Limb (tissue), 2 donors: ENCODE results near the gene PUS1.

Source experiments
- DNase-seq, 2 donors: peaks; one replicate each; pipeline ENCODE4 v3.0.0-alpha.2; 2016; ENCODE audit errors: extremely low spot score in 2 of 2

PUS1 gene

DNA sequence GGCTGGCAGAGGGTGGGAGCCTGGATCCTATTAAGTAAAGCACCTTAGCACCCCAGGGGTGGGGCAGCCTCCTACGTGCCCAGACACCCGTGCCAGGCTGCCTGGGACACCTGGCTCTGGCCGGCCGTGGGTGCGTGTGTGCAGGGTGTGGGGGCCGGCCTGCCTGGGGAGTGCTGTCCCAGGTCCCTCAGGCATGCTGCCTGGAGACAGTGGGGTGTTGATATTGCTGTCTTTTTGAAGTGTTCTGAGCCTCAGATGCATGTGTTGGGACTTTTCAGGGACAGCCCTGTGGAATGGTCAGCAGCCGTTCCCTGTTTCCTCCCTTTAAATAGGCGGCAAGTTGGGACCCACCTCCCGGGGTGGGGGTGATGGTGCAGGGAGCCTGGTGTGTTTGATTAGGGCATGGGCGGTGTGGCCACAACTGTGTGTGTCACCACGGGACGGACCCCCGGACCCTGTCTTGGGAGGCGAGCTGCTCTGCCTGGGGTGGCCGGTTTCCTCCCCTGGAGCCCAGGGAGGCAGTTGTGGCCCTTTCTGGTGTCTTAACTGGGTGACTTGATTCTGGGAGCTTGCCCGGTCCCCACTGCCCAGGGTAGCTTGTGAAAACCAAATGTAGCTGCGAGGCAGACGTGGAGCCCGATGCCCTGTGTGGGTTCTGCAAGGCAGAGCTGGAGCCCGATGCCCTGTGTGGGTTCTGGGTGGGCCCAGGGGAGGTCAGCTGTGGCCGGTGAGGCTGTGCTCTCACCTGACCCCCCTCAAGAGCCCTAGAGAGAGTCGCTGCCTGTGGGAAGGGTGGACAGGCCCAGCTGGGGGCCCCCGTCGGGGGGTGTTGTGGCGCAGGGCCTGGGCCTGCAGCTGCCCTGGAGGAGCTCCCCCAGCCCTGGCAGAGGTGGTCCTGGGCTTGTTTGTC is 26.5 kb upstream of the PUS1 start:
- DNase-seq: no peak

DNA sequence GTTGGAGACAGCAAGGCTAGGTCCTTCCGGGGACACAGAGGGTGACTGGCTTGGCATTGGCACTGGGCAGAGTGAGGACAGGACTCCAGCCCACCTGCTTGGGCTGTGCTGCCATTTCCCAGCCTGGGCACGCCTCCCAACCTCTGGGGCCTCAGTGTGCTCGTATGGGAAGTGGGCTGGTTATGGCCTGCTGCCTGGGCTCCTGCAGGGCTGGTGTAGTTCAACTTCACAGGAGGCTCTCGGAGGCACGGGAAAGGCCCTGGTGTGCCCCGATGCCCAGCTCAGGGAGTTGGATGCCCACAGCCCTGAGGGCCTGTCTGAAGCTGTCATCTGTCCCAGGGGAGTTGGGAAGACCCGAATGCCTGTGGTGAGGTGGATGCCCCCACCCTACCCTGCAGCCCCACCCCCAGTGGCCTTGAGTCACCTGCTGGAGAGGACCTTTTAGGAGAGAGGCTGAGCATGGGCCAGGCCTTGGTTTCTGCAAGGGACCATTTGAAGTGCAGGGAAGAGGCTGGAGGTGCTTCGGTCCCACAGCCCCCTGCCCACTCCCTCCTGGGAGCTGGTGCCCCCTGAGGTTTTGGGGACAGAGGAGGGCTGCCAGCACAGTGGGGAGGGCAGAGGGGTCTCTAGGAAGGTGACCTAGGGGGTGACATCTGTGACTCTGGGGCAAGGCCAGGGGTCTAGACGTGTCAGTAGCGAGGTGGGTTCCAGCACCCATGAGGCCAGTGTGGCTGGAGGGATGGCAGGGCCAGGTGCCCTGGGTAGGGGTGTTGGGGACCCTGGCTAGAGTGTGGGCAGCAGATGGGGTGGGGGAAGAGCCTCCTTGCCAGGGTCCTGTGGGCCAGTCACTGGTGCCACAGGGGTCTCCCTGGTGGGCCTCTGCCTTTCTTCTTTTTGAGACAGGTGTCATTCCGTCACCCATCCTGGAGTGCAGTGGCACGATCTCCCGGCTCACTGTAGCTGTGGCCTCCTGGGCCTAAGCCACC is 25.5 kb upstream of the PUS1 start:
- no peak for DNase-seq

DNA sequence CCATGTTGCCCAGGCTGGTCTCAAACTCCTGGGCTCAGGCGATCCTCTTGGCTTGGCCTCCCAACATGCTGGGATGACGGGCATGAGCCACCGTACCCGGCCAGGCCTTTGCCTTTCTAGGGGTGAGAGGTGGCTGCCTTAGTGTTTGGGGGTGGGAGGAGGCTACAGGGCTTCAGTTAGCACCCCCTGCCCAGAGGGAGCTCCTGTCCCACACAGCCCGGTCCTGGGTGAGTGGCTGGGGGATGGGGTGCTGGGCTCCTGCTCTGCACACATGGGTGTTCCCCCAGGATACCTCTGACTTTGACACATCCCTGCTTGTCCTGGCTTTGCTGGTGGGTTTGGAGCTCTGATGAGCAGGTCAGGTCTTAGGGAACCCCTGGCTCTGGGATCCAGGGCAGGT is 24.7 kb upstream of the PUS1 start:
- DNase-seq: no peak

DNA sequence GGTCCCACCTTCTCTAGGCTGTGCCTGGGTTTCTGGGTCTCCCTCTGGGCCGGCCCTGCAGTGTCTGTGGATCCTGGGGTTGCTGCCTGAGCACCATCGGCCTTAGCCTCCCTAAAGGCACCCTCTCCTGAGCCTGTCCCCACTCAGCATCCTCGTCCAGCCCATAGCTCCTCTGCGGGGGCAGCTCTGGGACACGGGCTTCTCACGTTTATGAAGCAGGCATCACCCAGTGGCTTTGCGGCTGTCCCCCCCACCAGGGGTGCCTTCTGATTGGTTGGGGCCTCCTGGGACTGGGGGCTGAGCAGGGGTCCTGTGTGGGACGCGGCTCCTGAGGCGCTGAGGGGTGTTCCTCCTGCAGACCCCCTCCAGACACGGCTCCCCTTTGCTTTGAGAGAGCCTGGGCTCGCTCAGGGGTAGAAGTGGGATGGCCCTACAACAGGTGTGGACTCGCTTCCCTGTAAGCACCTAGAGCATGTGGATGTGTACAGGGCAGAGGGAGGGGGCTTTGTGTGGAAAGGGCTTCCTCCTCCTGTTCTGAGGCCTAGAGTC is 23.9 kb upstream of the PUS1 start:
- DNase-seq: no peak

GRCh38 chr12:131905630-131906091 is 23.4 kb upstream of the PUS1 start:
- DNase-seq: no peak

DNA sequence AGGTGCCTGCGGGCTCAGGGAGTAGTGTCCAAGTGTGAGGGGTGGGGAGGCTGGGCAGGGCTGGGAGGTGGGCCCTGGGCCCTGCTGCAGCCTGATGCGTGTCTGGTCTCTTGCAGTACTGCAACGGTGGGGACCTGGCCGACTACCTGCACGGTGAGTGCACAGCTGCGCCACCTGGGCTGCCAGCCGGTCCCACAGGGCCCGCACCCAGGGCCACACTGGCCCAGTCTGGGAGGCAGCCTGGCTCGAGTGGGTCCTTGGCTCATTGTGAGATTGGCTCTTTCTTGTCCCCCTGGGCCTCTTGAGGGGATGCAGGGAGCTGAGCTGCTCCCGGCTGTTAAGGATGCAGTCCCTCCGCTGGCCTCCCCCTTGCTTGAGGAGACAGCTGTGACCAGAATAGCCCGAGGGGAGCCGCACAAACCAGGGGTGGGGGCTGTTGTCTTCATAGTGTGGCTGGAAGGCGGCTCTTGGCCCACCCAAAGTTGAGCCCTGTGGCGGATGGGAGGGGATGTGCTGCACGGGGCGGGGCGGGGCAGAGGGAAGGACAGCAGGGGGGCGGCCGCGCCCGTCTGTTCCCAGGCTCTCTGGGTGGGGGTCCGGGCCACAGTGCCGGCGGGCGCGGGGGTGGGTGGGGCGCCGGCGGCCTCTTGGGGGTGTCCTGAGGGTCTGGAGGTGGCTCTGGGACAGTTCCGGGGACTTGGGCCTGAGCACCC is 21.5 kb upstream of the PUS1 start:
- DNase-seq: peak in 1 of 2 donors; percentile 29

DNA sequence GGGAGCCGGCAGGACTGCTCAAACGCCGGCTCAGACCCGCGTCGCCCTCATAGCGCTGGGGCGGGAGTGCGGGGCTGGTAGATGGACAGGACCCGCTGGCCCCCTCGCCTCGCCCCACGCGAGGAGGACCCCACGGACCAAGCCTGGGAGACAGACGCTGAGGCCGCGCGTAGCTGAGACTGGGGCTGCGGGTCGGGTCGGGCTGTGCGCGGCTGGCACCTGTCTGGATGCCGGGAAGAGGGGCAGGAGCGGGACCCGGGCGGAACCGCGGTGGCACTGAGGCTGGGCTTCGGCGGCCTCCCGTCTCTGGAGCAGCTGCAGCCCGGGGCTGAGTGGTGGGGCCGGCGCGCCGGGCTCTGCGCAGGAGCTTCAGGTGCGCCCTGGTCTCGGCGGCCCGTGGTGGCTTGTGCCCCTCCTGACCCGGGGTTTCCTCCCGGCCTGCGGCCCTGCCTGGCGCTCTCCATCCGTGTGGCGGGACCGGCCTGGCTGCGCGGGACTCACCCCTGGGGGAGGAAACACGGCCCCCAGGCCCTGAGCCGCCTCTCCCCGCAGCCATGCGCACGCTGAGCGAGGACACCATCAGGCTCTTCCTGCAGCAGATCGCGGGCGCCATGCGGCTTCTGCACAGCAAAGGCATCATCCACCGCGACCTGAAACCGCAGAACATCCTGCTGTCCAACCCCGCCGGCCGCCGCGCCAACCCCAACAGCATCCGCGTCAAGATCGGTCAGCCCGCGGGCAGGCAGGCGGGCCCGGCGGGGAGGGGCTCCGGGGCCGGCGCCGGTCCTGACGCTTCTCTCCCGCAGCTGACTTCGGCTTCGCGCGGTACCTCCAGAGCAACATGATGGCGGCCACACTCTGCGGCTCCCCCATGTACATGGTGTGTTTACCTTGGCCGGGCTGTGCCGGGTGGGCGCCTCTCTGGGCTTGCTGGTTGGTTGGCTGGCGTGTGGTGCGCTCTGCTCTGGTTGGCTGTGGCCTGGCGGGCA is 20.7 kb upstream of the PUS1 start:
- DNase-seq: peak in 1 of 2 donors; percentile 24

- peak in 1 of 2 donors; percentile 27 for DNase-seq
Observed at GRCh38 chr12:131909081-131909751, 19.9 kb upstream of the PUS1 start.

GRCh38 chr12:131909752-131910219 is 19.3 kb upstream of the PUS1 start:
- DNase-seq: no peak

GRCh38 chr12:131910302-131911027 is 18.6 kb upstream of the PUS1 start:
- no peak for DNase-seq

GRCh38 chr12:131911028-131911650 is 17.9 kb upstream of the PUS1 start:
- DNase-seq: no peak

- DNase-seq: no peak
Observed at GRCh38 chr12:131911851-131912477, 17.1 kb upstream of the PUS1 start.

DNA sequence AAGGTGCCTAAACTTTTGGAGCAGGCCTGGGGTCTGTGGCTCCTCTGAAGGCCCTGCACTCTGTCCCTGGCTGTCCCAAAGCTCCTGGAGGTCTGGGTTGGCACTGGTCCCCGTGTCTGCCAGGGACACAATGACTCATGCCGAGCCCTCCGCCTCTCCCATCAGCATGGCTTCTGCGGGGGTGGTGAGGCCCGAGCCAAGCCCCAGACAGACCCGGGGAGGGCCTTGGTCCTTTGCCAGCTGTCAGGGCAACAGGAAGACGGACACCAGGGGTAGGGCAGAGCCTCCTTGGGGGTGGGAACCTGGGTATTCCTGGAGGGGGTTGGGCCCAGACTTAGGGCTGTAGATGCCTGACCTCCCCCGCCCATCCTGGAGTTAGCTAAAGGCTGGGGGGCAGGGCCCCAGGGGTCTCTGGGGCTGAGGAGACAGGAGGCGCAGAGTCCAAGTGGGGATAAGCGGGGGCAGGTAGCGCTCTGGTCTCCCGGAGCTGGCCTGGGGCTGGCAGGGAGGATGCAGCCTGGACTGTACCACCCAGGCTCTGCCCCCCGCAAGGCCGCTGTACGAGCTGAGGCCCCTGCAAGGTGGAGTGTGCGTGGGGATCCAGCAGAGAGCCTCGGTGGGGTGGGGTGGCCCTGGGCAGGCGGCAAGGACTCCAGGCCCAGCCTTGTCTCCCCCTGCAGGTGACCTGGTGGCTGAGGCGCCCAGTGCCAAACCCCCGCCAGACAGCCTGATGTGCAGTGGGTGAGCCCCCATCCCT is 16.4 kb upstream of the PUS1 start:
- DNase-seq: peak in 1 of 2 donors; percentile 51

- no peak for DNase-seq
Observed at GRCh38 chr12:131913666-131914065, 15.4 kb upstream of the PUS1 start.

- DNase-seq: no peak
Observed at GRCh38 chr12:131914179-131914702, 14.8 kb upstream of the PUS1 start.

- no peak for DNase-seq
Observed at GRCh38 chr12:131915000-131915689, 13.9 kb upstream of the PUS1 start.
